ENCODE measurements around the gene THAP12.
A peak's percentile ranks its signal among the peaks of the same experiment; 100 is the strongest.

The THAP12 gene

GRCh38 chr11:76313913-76314740, 66.8 kb downstream of the THAP12 start:
- TF ChIP-seq CTCF (conservative IDR thresholded peaks at IDR 0.05) = no peak
- TF ChIP-seq ZFX (IDR thresholded peaks at IDR 0.05) = no peak

GRCh38 chr11:76313271-76313670, 67.7 kb downstream of the THAP12 start:
- H3K27ac ChIP-seq = no peak overlapping the region
- TF ChIP-seq CTCF (conservative IDR thresholded peaks at IDR 0.05) = no peak
- no peak for TF ChIP-seq ZFX (IDR thresholded peaks at IDR 0.05)

More at GRCh38 chr11:76313913-76314740, 66.8 kb downstream of the THAP12 start:
- no peak overlapping the region for H3K27ac ChIP-seq

GRCh38 chr11:76310832-76311595, 69.9 kb downstream of the THAP12 start:
- no peak overlapping the region for H3K27ac ChIP-seq
- TF ChIP-seq CTCF (conservative IDR thresholded peaks at IDR 0.05) (no peak), ZFX (IDR thresholded peaks at IDR 0.05) (no peak)

GRCh38 chr11:76307978-76308747, 72.8 kb downstream of the THAP12 start:
- H3K27ac ChIP-seq = no peak overlapping the region
- no peak for TF ChIP-seq CTCF (conservative IDR thresholded peaks at IDR 0.05)
- no peak for TF ChIP-seq ZFX (IDR thresholded peaks at IDR 0.05)

DNA sequence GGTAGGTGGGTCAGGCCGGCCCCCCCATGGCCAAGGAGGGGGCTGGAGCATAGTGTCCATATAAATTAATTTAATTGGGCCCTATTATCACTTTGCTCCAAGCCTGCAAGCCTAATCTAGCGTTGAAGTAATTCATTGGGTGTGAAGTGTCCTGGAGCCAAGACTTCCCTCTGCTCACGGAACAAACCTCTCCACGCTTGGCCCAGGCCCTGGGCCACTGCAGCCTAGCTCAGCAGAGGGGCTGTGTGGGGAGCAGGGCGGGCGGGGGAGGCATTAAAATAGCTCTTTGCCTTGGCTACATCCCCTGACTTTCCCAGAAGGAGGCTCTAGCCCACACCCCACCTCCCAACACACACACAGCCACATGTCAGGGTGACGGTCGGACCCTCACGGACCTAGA, 73.5 kb downstream of the THAP12 start:
- H3K27ac ChIP-seq = peak overlapping the region; percentile 3; the same call in 1 of the 2 replicates
- TF ChIP-seq ZFX (IDR thresholded peaks at IDR 0.05) (no peak), CTCF (conservative IDR thresholded peaks at IDR 0.05) (no peak)

- no peak overlapping the region for H3K27ac ChIP-seq
- TF ChIP-seq CTCF (conservative IDR thresholded peaks at IDR 0.05) (no peak), ZFX (IDR thresholded peaks at IDR 0.05) (no peak)
Observed at GRCh38 chr11:76303399-76303798, 77.5 kb downstream of the THAP12 start.

Data from C4-2B (cell line).